Sigmoid colon (tissue), 7 donors: ENCODE measurements around the gene SLC25A43. TPM values are rescaled to one million over a fixed set of nuclear protein-coding genes. Genes with fewer than 3 reads are reported as not detected.

ENCODE experiments used
- DNase-seq: peaks from one replicate; pipeline ENCODE4 v3.0.0-alpha.2; 2019
- H3K27ac ChIP-seq, 4 donors: fragments of 200-600 bp; sonication (generic); one replicate each; pipeline ENCODE4 v1.5.1; 2016 to 2019; ENCODE audit warnings: mild to moderate bottlenecking in 1 of 4
- H3K27me3 ChIP-seq, 3 donors: fragments of 200-600 bp; sonication (generic); one replicate each; pipeline ENCODE4 v1.5.1; 2019; ENCODE audit warnings: mild to moderate bottlenecking in 1 of 3
- H3K36me3 ChIP-seq, 4 donors: fragments of 200-600 bp; sonication (generic); one replicate each; pipeline ENCODE4 v1.5.1; 2016 to 2019
- H3K4me1 ChIP-seq, 4 donors: fragments of 200-600 bp; sonication (generic); one replicate each; pipeline ENCODE4 v1.5.1; 2017 to 2019
- H3K4me3 ChIP-seq, 4 donors: fragments of 200-600 bp; sonication (generic); one replicate each; pipeline ENCODE4 v1.5.1; 2017 to 2019; ENCODE audit warnings: mild to moderate bottlenecking in 2 of 4, moderate library complexity in 1 of 4
- H3K9me3 ChIP-seq, 4 donors: fragments of 200-600 bp in 3 of 4; sonication (generic) in 3 of 4; one replicate each; pipeline versions ENCODE4 v1.5.1 to v1.6.1; 2013 to 2019
- CTCF ChIP-seq, 4 experiments: fragments of 450-650 bp in 3 of 4; fragments of 200-600 bp in 1 of 4; IDR thresholded peaks; one replicate each; pipeline ENCODE4 v1.5.1; 2016 to 2019; ENCODE audit warnings: antibody characterized with exemption in 4 of 4, mild to moderate bottlenecking in 3 of 4, moderate library complexity in 2 of 4
- EP300 ChIP-seq, 4 donors: sonication (generic); formaldehyde crosslinking; IDR thresholded peaks; one replicate each; pipeline ENCODE4 v1.6.1; 2017; ENCODE audit warnings: antibody characterized with exemption in 4 of 4
- POLR2A ChIP-seq, 2 donors: fragments of 450-650 bp; IDR thresholded peaks; one replicate each; pipeline ENCODE4 v1.6.1; 2016; ENCODE audit warnings: antibody characterized with exemption in 2 of 2, mild to moderate bottlenecking in 2 of 2, moderate library complexity in 2 of 2
- POLR2AphosphoS5 ChIP-seq, 4 donors: sonication (generic); formaldehyde crosslinking; IDR thresholded peaks; one replicate each; pipeline ENCODE4 v1.6.1; 2017; ENCODE audit warnings: antibody characterized with exemption in 4 of 4
- WGBS, 2 donors: extraction: QIAGEN DNeasy Blood & Tissue Kit; methylation state at CpG; one replicate each; pipeline ENCODE4 v1.1.7; 2013; 5-methylcytosine and 5-hydroxymethylcytosine counted together
- intact Hi-C: fragments of 100-400 bp; cut with DNase I; formaldehyde crosslinking; loops from one replicate; pipeline ENCODE4 v1.15.1; 2023
- polyA plus RNA-seq, 3 donors: library from polyadenylated mRNA; stranded (reverse); fragments of 200-250 nt; gene quantifications; one replicate each; pipeline ENCODE4 v1.2.3, GENCODE V29; 2013
- total RNA-seq, 4 donors: library from RNA; depleted of rRNA; stranded (reverse); fragments of >200 nt; gene quantifications; one replicate each; pipeline ENCODE4 v1.1.0, GENCODE V29; 2016
- donor health status: healthy with polysubstance abuse.
- donor health status: Bipolar disorder and iron deficiency.
- donor health status: healthy.

Gene SLC25A43
- total and polyA plus RNA-seq, 7 donors = 5.3 to 39.5 (median 16.1) TPM

- Histone ChIP-seq H3K9me3 (no peaks in the 10 kb centered on the region), H3K4me1 (no peaks in the 10 kb centered on the region), H3K27me3 (no peaks in the 10 kb centered on the region), H3K27ac (no peak overlapping the region), H3K36me3 (peaks cover 0 to 5% (median 0%) of the 10 kb centered on the region in 4 donors), H3K4me3 (no peak overlapping the region)
- WGBS, 2 donors = 85 to 87% methylated on average over 4 of the region's 4 CpGs
- DNase-seq = no peak
- intact Hi-C loops = no loop called here
- TF ChIP-seq POLR2AphosphoS5 (IDR thresholded peaks at IDR 0.05) (no peak), EP300 (IDR thresholded peaks at IDR 0.05) (no peak), POLR2A (IDR thresholded peaks at IDR 0.05) (no peak), CTCF (IDR thresholded peaks at IDR 0.05) (no peak)
Observed at GRCh38 chrX:119453202-119453601, 54.1 kb downstream of the SLC25A43 start.

GRCh38 chrX:119455264-119455663 lies 56.1 kb downstream of the SLC25A43 start:
- H3K4me3 ChIP-seq = no peak overlapping the region
- H3K27ac ChIP-seq = no peak overlapping the region
- H3K27me3 ChIP-seq = no peaks in the 10 kb centered on the region
- peaks cover 0 to 5% (median 0%) of the 10 kb centered on the region in 4 donors for H3K36me3 ChIP-seq
- TF ChIP-seq EP300 (IDR thresholded peaks at IDR 0.05) (no peak), CTCF (IDR thresholded peaks at IDR 0.05) (no peak), POLR2AphosphoS5 (IDR thresholded peaks at IDR 0.05) (no peak), POLR2A (IDR thresholded peaks at IDR 0.05) (no peak)
- no peaks in the 10 kb centered on the region for H3K9me3 ChIP-seq
- intact Hi-C loops = no loop called here
- DNase-seq = no peak
- WGBS, 2 donors = 21 to 79% methylated on average over 1 of the region's 1 CpG
- no peaks in the 10 kb centered on the region for H3K4me1 ChIP-seq

- Histone ChIP-seq H3K36me3 (no peaks in the 10 kb centered on the region), H3K27me3 (no peaks in the 10 kb centered on the region), H3K4me1 (no peaks in the 10 kb centered on the region), H3K27ac (no peak overlapping the region), H3K4me3 (no peak overlapping the region), H3K9me3 (no peaks in the 10 kb centered on the region)
- intact Hi-C loops = no loop called here
- TF ChIP-seq CTCF (IDR thresholded peaks at IDR 0.05) = no peak
- no peak for TF ChIP-seq EP300 (IDR thresholded peaks at IDR 0.05)
- no peak for TF ChIP-seq POLR2AphosphoS5 (IDR thresholded peaks at IDR 0.05)
- TF ChIP-seq POLR2A (IDR thresholded peaks at IDR 0.05) = no peak
- WGBS, 2 donors = 92 to 93% methylated on average over 4 of the region's 4 CpGs
- no peak for DNase-seq
Observed at GRCh38 chrX:119459181-119459580, 60.0 kb downstream of the SLC25A43 start.

GRCh38 chrX:119465555-119465954 lies 66.4 kb downstream of the SLC25A43 start:
- 92% methylated on average over 3 of the region's 3 CpGs for WGBS, 2 donors
- Histone ChIP-seq H3K9me3 (no peaks in the 10 kb centered on the region), H3K27ac (no peak overlapping the region), H3K4me3 (no peak overlapping the region), H3K4me1 (peaks cover 0 to 12% (median 2%) of the 10 kb centered on the region in 4 donors), H3K36me3 (peaks cover 0 to 8% (median 4%) of the 10 kb centered on the region in 4 donors), H3K27me3 (peaks cover 0 to 4% (median 0%) of the 10 kb centered on the region in 3 donors)
- TF ChIP-seq POLR2A (IDR thresholded peaks at IDR 0.05) (no peak), EP300 (IDR thresholded peaks at IDR 0.05) (no peak), POLR2AphosphoS5 (IDR thresholded peaks at IDR 0.05) (no peak), CTCF (IDR thresholded peaks at IDR 0.05) (no peak)
- intact Hi-C loops = loop anchor here (5.0 kb wide), 1 partner anchor 228 kb away; the partner anchor contains the start of gene PGRMC1
- DNase-seq = no peak

- intact Hi-C loops = loop anchor here (5.0 kb wide), 1 partner anchor 230 kb away; the partner anchor contains the start of gene PGRMC1
- TF ChIP-seq POLR2A (IDR thresholded peaks at IDR 0.05) = no peak
- H3K36me3 ChIP-seq = peaks cover 0 to 17% (median 4%) of the 10 kb centered on the region in 4 donors
- H3K4me3 ChIP-seq = no peak overlapping the region
- peaks cover 0 to 4% (median 0%) of the 10 kb centered on the region in 3 donors for H3K27me3 ChIP-seq
- no peak overlapping the region for H3K27ac ChIP-seq
- no peak for DNase-seq
- H3K4me1 ChIP-seq = peaks cover 0 to 12% (median 2%) of the 10 kb centered on the region in 4 donors
- 51 to 81% methylated on average over 3 of the region's 3 CpGs for WGBS, 2 donors
- no peaks in the 10 kb centered on the region for H3K9me3 ChIP-seq
Observed at GRCh38 chrX:119466970-119467369, 67.8 kb downstream of the SLC25A43 start.
